HG03354 (cell line): ENCODE results near the gene SPOP.

Source experiments
- ATAC-seq: cut with Tn5 transposase; IDR thresholded peaks from one replicate; pipeline ENCODE4 v1.9.1; 2021; ENCODE audit warnings: mild to moderate bottlenecking; ENCODE audit not compliant: unreplicated experiment, poor library complexity, severe bottlenecking

The SPOP gene

GRCh38 chr17:49624896-49625295 is 53.0 kb downstream of the SPOP start:
- no peak for ATAC-seq

GRCh38 chr17:49621946-49622529 is 55.9 kb downstream of the SPOP start:
- no peak for ATAC-seq

DNA sequence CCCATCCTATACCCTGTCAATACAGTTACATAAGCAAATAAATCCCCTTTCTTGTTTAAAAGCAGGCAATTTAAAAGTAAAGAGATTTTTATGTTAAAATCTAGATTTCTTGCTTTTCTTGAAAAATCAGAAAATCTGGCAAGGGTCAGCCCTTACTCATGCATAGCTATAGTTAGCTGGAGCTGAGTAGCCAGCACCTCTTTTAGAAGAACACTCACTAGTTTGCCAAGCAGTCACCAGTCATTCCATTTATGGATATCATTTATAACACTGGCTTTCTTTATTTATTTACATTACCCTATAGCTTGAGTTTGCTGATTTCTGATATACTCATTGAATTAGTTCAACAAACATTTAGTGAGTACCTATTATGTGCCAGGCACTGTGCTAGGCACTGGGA is 56.5 kb downstream of the SPOP start:
- no peak for ATAC-seq

- ATAC-seq, result no peak
These were observed 59.8 kb downstream of the SPOP start for GRCh38 chr17:49618028-49618611.

- no peak for ATAC-seq
These were observed 61.2 kb downstream of the SPOP start for GRCh38 chr17:49616601-49617131.

- ATAC-seq, result no peak
These were observed 61.8 kb downstream of the SPOP start for GRCh38 chr17:49616086-49616485.

GRCh38 chr17:49613182-49613800 is 64.6 kb downstream of the SPOP start:
- ATAC-seq, result no peak

DNA sequence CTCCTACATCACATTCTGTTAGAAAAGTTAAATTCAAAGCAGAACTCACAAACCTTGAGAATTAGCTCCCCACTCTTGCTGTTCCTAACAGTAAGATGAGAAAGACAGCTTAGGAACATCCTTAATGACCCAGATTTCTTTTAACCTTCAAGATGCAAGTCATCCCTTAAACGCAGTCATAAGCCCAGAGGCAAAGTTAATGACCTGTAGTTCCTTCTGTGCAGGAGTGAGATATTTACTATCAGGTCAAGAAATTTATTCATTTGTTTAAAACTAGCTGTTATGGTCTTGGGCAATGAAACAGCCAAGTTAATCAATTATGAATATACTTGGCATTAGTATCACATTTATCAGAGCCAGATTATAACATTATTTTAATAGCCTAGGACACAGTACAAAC is 65.2 kb downstream of the SPOP start:
- no peak for ATAC-seq

DNA sequence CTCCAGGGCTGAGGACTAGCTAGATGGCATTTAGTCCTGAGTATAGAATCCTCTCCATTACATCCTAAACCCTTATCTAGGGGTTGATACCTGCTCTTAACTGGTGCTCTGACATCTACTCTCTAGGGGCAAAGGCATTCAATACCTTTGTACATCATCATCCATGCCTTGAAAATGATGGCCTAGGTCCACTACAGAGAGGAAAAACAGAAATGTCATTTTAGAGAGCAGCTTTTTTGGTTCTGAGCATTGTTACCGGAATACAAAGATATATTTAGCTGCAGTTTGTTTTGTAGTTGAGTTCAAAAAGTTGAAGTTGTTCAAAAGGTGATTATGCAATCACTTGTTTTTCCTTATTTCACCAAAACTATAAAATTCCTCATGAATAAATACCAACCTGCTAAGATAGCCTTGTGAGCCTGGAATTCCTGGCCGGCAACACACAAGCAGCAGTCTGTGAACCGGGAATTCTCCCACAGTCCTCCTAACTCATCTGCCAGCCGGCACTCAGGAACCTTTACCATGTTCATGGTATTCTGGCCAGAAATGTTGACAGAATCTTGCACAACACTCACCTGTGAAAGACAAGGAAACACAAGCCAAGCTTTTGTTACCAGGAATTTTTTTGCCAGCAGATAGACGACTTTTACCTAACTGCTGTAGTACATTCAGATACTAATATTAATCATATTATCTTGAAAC is 66.9 kb downstream of the SPOP start:
- no peak for ATAC-seq

GRCh38 chr17:49604314-49604869 is 73.5 kb downstream of the SPOP start:
- no peak for ATAC-seq

GRCh38 chr17:49603720-49604119 is 74.2 kb downstream of the SPOP start:
- ATAC-seq, result no peak

DNA sequence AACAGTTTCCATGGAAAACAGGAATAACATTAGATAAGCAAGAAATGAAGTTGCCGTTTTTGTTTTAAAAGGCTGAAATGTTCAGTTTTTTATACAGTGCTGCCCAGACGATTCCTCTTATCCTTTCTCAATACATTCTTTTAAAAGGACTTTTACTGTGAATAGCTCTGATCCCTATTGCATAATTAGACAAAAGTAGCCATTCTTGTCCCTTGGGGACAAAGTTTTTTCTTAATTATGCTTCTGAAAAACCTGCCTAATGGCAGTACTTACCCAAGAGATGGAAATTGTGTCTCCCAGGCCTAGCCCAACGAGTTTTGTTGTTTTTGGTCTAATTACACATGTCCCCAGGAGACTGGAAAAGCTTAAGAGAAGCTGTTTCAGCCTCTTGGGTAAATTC is 74.7 kb downstream of the SPOP start:
- no peak for ATAC-seq

- no peak for ATAC-seq
These were observed 75.1 kb downstream of the SPOP start for GRCh38 chr17:49602783-49603182.

DNA sequence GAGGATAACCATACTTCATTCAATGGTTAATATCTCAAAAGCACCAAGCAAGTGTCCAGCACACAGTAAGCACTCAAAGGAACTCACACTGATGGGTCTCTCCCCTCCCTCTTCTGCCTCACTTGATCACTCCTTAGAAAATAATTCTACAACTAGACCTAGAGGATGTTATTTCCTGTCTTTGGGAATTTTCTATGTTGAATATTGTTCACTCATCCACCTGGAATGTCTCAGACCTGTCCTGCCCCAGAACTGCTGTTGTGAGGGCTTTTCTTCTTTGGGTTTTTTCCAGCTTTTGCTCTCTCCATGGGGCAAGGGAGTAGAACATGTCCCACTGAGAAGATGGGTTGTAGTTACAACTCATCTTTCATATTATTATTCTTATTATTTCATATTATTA is 76.9 kb downstream of the SPOP start:
- no peak for ATAC-seq

GRCh38 chr17:49598918-49599317 is 79.0 kb downstream of the SPOP start:
- ATAC-seq, result no peak

DNA sequence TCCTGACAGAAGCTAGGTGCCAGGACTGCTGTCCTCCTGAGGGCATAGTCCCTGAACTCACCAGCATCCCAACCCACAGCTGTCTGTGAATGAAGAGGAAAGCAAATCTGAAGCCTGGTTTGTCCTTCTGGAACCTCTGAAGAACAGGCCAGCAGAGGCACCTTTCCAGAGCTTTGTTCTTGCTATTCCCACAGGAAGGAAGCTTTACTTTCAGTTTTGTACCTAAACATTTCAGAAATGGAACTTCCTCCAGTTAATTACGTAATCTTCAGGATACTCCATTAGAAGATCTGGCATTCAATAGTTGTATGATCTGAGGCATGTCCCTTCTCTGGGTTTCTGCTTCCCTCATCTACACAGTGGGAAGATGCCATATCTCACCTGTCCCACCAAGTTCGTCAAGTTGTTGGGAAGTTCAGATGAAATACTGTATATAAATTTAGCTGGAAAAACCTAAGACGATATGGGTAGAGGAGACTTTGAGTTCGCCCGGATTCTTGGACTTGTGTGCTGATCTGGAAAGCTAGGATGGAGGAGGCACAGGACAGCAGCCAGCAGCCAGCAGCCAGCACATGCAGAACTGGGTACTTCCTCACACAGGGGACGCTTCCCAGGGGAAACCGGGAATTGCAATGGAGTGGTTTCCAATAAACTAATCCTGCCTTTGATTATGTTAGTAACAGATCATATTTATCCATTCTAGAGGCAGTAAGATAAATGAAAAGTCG is 79.8 kb downstream of the SPOP start:
- no peak for ATAC-seq

DNA sequence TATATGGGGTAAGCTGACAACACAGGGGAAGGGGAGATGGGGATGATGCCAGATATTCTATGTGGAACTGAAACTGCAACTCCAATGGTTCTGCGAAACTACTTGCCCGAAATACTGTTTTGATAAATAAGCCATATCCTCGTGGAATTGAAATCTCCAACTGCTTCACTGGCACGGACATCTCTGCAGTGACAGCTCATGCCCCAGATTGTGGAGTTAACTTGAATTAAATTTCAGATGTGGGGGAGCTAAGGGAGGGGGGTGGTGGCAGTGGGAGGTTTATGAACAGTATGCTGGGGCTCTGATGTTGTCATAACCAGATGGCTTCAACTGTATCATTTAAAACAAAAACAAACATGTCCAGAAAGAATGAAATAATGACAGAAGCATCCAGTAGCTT is 80.5 kb downstream of the SPOP start:
- no peak for ATAC-seq

DNA sequence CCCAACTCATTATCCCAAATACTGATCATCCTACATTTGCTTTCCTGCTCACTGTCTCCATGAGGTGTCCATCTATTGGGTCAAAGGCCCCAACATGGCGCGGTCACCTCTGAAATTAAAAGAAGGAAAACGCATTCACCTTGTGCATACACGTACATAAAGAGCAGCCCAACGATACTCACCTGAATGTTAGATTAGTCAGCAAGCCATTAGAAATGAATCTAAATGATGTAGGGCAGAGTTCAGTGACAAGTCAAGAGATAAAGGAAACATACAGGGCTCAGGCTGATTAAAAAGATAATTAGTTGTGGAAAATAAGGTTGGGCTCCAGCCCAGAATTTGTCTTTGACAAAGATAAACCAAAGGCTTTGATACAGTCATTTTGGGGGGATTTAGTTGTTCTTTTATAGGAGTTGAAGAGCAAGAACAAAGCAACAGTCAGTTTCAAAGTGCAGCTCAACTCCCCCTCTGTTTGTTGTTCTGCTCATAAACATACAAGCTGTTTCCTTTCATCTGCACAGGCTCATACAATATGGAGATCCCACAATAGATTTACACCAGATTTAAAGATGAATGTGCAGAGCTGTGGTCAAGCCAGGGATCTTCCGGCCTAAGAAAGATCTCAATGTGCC is 81.2 kb downstream of the SPOP start:
- no peak for ATAC-seq

DNA sequence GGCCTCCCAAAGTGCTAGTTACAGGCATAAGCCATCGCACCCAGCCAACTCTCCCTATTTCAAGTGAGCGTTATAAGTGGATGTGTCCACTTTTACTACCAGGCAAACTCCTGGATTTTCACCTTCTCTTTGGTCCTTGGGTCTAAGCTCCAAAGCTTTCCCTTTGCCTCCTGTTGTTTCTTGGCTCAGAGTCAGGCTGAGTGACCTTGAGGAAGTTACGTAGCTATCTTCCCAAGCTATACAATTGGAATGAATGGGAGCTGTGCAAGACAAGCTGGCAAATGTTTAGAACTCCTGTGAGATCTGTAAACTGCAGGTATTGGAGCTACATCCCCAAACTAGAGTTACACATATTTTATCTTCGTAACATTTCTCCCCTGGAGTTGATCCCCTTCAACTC is 81.9 kb downstream of the SPOP start:
- no peak for ATAC-seq
